SK-N-SH treated with all-trans-retinoic acid at 6 μM for 48 hours (cell line): Measurements from ENCODE around the gene SEC16A.

Experiments
- ATAC-seq: fragments of 200-7000 bp; cut with Tn5 transposase; 3 replicates; pipeline ENCODE4 v1.9.1; 2020; ENCODE audit warnings: mild to moderate bottlenecking, moderate library complexity
- ARNTL ChIP-seq: fragments of 450-650 bp; formaldehyde crosslinking; IDR thresholded peaks from 2 replicates; pipeline ENCODE4 v1.5.0; 2020; ENCODE audit warnings: low read depth, mild to moderate bottlenecking, moderate library complexity, borderline replicate concordance
- BACH2 ChIP-seq: fragments of 250-450 bp; sonication (Bioruptor Pico); IDR thresholded peaks from 2 replicates; pipeline ENCODE4 v1.9.0; 2021; ENCODE audit warnings: mild to moderate bottlenecking, borderline replicate concordance
- ESRRG ChIP-seq: fragments of 250-450 bp; sonication (Bioruptor Pico); IDR thresholded peaks from 2 replicates; pipeline ENCODE4 v1.6.1; 2021; ENCODE audit warnings: mild to moderate bottlenecking
- GLIS3 ChIP-seq: fragments of 250-450 bp; sonication (Bioruptor Pico); IDR thresholded peaks from 2 replicates; pipeline ENCODE4 v1.5.0; 2020; ENCODE audit warnings: mild to moderate bottlenecking, moderate library complexity
- ISL1 ChIP-seq: fragments of 250-450 bp; sonication (Bioruptor Pico); IDR thresholded peaks from 2 replicates; pipeline ENCODE4 v2.1.2; 2022; ENCODE audit warnings: mild to moderate bottlenecking, moderate library complexity
- OSR1 ChIP-seq: fragments of 250-450 bp; sonication (Bioruptor Pico); IDR thresholded peaks from 2 replicates; pipeline ENCODE4 v1.8.0; 2022; ENCODE audit warnings: moderate library complexity, mild to moderate bottlenecking, inconsistent platforms
- PPARA ChIP-seq: fragments of 250-450 bp; sonication (Bioruptor Pico); IDR thresholded peaks from 2 replicates; pipeline ENCODE4 v1.5.0; 2020; ENCODE audit warnings: mild to moderate bottlenecking, borderline replicate concordance
- RARB ChIP-seq: fragments of 250-450 bp; sonication (Bioruptor Pico); IDR thresholded peaks from 2 replicates; pipeline ENCODE4 v1.8.0; 2021; ENCODE audit warnings: mild to moderate bottlenecking, moderate library complexity
- TCF4 ChIP-seq: fragments of 250-450 bp; sonication (Bioruptor Pico); IDR thresholded peaks from 2 replicates; pipeline ENCODE4 v1.8.0; 2021; ENCODE audit warnings: mild to moderate bottlenecking, moderate library complexity, borderline replicate concordance
- ZFP3 ChIP-seq: fragments of 250-450 bp; sonication (Bioruptor Pico); IDR thresholded peaks from 2 replicates; pipeline ENCODE4 v1.5.0; 2020; ENCODE audit warnings: mild to moderate bottlenecking, moderate library complexity
- ZFP30 ChIP-seq: fragments of 450-650 bp; formaldehyde crosslinking; IDR thresholded peaks from 2 replicates; pipeline ENCODE4 v1.5.0; 2022; ENCODE audit warnings: mild to moderate bottlenecking, moderate library complexity
- ZNF70 ChIP-seq: fragments of 450-650 bp; formaldehyde crosslinking; IDR thresholded peaks from 2 replicates; pipeline ENCODE4 v1.5.0; 2020; ENCODE audit warnings: mild to moderate bottlenecking, moderate library complexity
- ZNF8 ChIP-seq: fragments of 450-650 bp; formaldehyde crosslinking; IDR thresholded peaks from 2 replicates; pipeline ENCODE4 v1.5.0; 2020; ENCODE audit warnings: mild to moderate bottlenecking, moderate library complexity
- TF ChIP-seq, protein P1 (sequence below): fragments of 250-450 bp; sonication (Bioruptor Pico); IDR thresholded peaks from 2 replicates; pipeline ENCODE4 v1.8.0; 2020; ENCODE audit warnings: mild to moderate bottlenecking, moderate library complexity, borderline replicate concordance
- TF ChIP-seq, protein P2 (sequence below): fragments of 250-450 bp; sonication (Bioruptor Pico); IDR thresholded peaks from 2 replicates; pipeline ENCODE4 v1.5.1; 2021; ENCODE audit warnings: mild to moderate bottlenecking, moderate library complexity
- TF ChIP-seq, protein P3 (sequence below): fragments of 250-450 bp; sonication (Bioruptor Pico); IDR thresholded peaks from 2 replicates; pipeline ENCODE4 v1.5.1; 2020; ENCODE audit warnings: low read depth, mild to moderate bottlenecking, moderate library complexity
- TF ChIP-seq, protein P4 (sequence below): fragments of 250-450 bp; sonication (Bioruptor Pico); IDR thresholded peaks from 2 replicates; pipeline ENCODE4 v1.5.0; 2020; ENCODE audit warnings: mild to moderate bottlenecking, moderate library complexity
- TF ChIP-seq, protein P5 (sequence below): fragments of 250-450 bp; sonication (Bioruptor Pico); IDR thresholded peaks from 2 replicates; pipeline ENCODE4 v1.8.0; 2021; ENCODE audit warnings: low read depth, mild to moderate bottlenecking, moderate library complexity, borderline replicate concordance

The SEC16A gene

DNA sequence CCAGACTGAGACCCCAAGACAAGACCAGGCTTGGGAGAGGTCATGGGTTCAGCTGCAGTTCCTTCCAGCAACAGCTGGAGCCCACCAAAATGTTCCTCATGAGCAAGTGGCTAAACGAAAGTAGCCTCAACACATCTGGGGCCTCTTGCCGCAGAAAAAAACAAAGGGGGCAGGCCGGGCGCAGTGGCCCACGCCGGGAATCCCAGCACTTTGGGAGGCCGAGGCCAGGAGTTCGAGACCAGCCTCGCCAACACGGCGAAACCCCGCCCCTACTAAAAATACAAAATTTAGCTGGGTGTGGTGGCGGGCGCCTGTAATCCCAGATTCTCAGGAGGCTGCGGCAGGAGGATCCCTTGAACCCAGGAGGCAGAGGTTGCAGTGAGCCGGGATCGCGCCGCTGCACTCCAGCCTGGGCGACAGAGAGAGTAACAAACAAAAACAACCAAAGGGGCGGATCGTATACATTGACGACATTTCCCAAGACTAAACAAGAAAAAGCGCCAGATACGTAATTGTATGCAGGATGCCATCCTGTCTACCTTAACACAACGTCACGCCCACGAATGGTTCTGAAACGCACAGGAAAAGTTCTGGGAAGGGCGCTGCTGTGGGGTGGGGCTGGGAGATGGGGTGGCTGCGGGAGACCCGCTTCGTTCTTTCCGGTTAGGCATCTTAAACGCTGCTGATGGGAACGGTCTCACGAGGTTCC is 44.8 kb downstream of the SEC16A start:
- TF ChIP-seq, protein P1, sequence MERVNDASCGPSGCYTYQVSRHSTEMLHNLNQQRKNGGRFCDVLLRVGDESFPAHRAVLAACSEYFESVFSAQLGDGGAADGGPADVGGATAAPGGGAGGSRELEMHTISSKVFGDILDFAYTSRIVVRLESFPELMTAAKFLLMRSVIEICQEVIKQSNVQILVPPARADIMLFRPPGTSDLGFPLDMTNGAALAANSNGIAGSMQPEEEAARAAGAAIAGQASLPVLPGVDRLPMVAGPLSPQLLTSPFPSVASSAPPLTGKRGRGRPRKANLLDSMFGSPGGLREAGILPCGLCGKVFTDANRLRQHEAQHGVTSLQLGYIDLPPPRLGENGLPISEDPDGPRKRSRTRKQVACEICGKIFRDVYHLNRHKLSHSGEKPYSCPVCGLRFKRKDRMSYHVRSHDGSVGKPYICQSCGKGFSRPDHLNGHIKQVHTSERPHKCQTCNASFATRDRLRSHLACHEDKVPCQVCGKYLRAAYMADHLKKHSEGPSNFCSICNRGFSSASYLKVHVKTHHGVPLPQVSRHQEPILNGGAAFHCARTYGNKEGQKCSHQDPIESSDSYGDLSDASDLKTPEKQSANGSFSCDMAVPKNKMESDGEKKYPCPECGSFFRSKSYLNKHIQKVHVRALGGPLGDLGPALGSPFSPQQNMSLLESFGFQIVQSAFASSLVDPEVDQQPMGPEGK (CRISPR knock-in tag) = no peak
- no peak for TF ChIP-seq RARB (CRISPR knock-in tag)
- no peak for TF ChIP-seq ARNTL (CRISPR knock-in tag)
- no peak for TF ChIP-seq ZFP3 (CRISPR knock-in tag)
- TF ChIP-seq, protein P2, sequence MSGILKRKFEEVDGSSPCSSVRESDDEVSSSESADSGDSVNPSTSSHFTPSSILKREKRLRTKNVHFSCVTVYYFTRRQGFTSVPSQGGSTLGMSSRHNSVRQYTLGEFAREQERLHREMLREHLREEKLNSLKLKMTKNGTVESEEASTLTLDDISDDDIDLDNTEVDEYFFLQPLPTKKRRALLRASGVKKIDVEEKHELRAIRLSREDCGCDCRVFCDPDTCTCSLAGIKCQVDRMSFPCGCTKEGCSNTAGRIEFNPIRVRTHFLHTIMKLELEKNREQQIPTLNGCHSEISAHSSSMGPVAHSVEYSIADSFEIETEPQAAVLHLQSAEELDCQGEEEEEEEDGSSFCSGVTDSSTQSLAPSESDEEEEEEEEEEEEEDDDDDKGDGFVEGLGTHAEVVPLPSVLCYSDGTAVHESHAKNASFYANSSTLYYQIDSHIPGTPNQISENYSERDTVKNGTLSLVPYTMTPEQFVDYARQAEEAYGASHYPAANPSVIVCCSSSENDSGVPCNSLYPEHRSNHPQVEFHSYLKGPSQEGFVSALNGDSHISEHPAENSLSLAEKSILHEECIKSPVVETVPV (CRISPR knock-in tag) = no peak
- TF ChIP-seq GLIS3 = no peak
- TF ChIP-seq TCF4 (CRISPR knock-in tag) = no peak
- TF ChIP-seq, protein P3, sequence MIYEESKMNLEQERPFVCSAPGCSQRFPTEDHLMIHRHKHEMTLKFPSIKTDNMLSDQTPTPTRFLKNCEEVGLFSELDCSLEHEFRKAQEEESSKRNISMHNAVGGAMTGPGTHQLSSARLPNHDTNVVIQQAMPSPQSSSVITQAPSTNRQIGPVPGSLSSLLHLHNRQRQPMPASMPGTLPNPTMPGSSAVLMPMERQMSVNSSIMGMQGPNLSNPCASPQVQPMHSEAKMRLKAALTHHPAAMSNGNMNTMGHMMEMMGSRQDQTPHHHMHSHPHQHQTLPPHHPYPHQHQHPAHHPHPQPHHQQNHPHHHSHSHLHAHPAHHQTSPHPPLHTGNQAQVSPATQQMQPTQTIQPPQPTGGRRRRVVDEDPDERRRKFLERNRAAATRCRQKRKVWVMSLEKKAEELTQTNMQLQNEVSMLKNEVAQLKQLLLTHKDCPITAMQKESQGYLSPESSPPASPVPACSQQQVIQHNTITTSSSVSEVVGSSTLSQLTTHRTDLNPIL (CRISPR knock-in tag) = no peak
- no peak for TF ChIP-seq ZNF70 (CRISPR knock-in tag)
- TF ChIP-seq, all 23 proteins: peak for 0
- no peak for ATAC-seq

DNA sequence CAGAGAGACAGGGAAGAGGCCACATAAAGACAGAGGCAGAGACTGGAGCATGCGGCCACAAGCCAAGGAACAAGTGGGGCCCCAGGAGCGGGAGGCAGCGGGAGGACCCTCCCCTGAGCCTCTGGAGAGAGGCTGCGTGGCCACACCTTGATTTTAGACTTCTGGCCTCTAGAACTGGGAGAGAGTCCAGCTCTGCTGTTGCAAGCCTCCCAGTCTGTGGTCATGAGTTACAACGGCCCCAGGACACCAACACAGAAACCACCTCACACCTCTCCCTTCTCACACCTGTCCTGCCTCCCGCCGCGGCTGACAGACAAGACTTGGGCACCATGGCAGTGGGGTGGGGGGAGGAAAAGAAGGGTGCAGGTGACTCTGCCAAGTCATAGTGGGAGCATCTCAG is 45.4 kb downstream of the SEC16A start:
- TF ChIP-seq GLIS3 = no peak
- no peak for TF ChIP-seq RARB (CRISPR knock-in tag)
- TF ChIP-seq, protein P4, sequence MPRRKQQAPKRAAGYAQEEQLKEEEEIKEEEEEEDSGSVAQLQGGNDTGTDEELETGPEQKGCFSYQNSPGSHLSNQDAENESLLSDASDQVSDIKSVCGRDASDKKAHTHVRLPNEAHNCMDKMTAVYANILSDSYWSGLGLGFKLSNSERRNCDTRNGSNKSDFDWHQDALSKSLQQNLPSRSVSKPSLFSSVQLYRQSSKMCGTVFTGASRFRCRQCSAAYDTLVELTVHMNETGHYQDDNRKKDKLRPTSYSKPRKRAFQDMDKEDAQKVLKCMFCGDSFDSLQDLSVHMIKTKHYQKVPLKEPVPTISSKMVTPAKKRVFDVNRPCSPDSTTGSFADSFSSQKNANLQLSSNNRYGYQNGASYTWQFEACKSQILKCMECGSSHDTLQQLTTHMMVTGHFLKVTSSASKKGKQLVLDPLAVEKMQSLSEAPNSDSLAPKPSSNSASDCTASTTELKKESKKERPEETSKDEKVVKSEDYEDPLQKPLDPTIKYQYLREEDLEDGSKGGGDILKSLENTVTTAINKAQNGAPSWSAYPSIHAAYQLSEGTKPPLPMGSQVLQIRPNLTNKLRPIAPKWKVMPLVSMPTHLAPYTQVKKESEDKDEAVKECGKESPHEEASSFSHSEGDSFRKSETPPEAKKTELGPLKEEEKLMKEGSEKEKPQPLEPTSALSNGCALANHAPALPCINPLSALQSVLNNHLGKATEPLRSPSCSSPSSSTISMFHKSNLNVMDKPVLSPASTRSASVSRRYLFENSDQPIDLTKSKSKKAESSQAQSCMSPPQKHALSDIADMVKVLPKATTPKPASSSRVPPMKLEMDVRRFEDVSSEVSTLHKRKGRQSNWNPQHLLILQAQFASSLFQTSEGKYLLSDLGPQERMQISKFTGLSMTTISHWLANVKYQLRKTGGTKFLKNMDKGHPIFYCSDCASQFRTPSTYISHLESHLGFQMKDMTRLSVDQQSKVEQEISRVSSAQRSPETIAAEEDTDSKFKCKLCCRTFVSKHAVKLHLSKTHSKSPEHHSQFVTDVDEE = no peak
- TF ChIP-seq ESRRG (CRISPR knock-in tag) = no peak
- TF ChIP-seq ARNTL (CRISPR knock-in tag) = no peak
- TF ChIP-seq ISL1 (CRISPR knock-in tag) = no peak
- no peak for TF ChIP-seq ZNF8
- TF ChIP-seq OSR1 (CRISPR knock-in tag) = no peak
- TF ChIP-seq, protein P1 (CRISPR knock-in tag) = no peak
- no peak for TF ChIP-seq ZFP30
- no peak for TF ChIP-seq BACH2 (CRISPR knock-in tag)
- no peak for TF ChIP-seq PPARA
- TF ChIP-seq, protein P5, sequence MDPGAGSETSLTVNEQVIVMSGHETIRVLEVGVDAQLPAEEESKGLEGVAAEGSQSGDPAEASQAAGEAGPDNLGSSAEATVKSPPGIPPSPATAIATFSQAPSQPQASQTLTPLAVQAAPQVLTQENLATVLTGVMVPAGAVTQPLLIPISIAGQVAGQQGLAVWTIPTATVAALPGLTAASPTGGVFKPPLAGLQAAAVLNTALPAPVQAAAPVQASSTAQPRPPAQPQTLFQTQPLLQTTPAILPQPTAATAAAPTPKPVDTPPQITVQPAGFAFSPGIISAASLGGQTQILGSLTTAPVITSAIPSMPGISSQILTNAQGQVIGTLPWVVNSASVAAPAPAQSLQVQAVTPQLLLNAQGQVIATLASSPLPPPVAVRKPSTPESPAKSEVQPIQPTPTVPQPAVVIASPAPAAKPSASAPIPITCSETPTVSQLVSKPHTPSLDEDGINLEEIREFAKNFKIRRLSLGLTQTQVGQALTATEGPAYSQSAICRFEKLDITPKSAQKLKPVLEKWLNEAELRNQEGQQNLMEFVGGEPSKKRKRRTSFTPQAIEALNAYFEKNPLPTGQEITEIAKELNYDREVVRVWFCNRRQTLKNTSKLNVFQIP (CRISPR knock-in tag) = no peak
- TF ChIP-seq ZNF70 (CRISPR knock-in tag) = no peak
- ATAC-seq = no peak
